Measurements from ENCODE around the gene MBNL2. TPM values are rescaled to one million over a fixed set of nuclear protein-coding genes. Genes with fewer than 3 reads are reported as not detected.
A peak's percentile ranks its signal among the peaks of the same experiment; 100 is the strongest.
"Not testable (repeated sequence)": the region's sequence is repeated elsewhere in the genome, so short reads cannot be mapped to it uniquely, and the experiment has no call there.

MBNL2 gene
- total RNA-seq, 1 experiment from 2014 or later = 17.8 TPM

DNA sequence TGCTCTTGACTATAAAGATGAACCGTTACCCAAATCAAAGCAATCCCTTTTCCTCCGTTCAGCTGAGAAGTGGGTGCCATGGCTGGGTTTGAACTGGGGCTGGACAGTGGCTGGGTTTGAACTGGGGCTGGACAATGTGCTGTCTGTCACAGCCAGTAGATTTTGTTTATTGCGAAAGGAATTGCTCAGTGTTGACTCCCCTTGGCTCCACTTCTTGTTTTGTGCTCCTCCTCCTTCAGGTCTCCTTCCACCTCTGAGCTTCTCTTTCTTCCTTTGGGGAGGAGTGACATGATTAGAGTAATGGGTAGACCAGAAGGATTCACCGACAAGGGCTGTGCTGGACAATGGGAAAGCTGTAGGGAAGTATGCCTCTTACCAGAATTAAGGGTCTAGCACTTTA lies 19.4 kb upstream of the MBNL2 start:
- DNase-seq (no peak), ATAC-seq (no peak)
- H3K27me3 ChIP-seq (ENCODE audit: low read length) = no peaks in the 10 kb centered on the region
- H3K36me3 ChIP-seq (ENCODE audit: low read depth, low read length) = no peaks in the 10 kb centered on the region
- H2AFZ ChIP-seq (ENCODE audit: low read length) = no peak overlapping the region
- intact Hi-C loops (cut with micrococcal nuclease) = no loop called here
- no peak overlapping the region for H3K9ac ChIP-seq (ENCODE audit: low read length)
- no peaks in the 10 kb centered on the region for H3K9me2 ChIP-seq (replicated peaks; ENCODE audit: low read length)
- ChIA-PET CTCF (no interaction called here), POLR2A (ENCODE audit: unreplicated experiment) (no interaction called here)
- no peak overlapping the region for H3K4me2 ChIP-seq (ENCODE audit: low read length)
- no peak overlapping the region for H3K27ac ChIP-seq (ENCODE audit: low read length)
- H3K4me3 ChIP-seq (ENCODE audit: low read length) = no peak overlapping the region
- H3F3A ChIP-seq (ENCODE audit: low read length, unreplicated experiment) = no peaks in the 10 kb centered on the region
- peaks cover 13% of the 10 kb centered on the region for H3K4me1 ChIP-seq (ENCODE audit: insufficient read depth, low read length)
- H3K9me3 ChIP-seq (ENCODE audit: low read length) = no peaks in the 10 kb centered on the region
- no TSS peak for BruUV-seq (replicated peaks)
- no peaks in the 10 kb centered on the region for H4K20me1 ChIP-seq (ENCODE audit: low read length)
- TF ChIP-seq EZH2phosphoT487 (IDR thresholded peaks at IDR 0.05; ENCODE audit: borderline replicate concordance, low read length) = no peak
- no peak for TF ChIP-seq EZH2 (IDR thresholded peaks at IDR 0.05; ENCODE audit: low read length, unreplicated experiment)
- TF ChIP-seq CTCF (conservative IDR thresholded peaks at IDR 0.05; ENCODE audit: low read depth, low read length) = no peak
- no peaks in the 10 kb centered on the region for H3K79me2 ChIP-seq (ENCODE audit: low read length)

GRCh38 chr13:97205465-97205864 lies 16.7 kb upstream of the MBNL2 start:
- peaks cover 13% of the 10 kb centered on the region for H3K4me1 ChIP-seq (ENCODE audit: insufficient read depth, low read length)
- H3K9me2 ChIP-seq (replicated peaks; ENCODE audit: low read length) = no peaks in the 10 kb centered on the region
- H3K9me3 ChIP-seq (ENCODE audit: low read length) = no peaks in the 10 kb centered on the region
- H2AFZ ChIP-seq (ENCODE audit: low read length) = no peak overlapping the region
- no peak for ATAC-seq
- no peak overlapping the region for H3K9ac ChIP-seq (ENCODE audit: low read length)
- TF ChIP-seq EZH2phosphoT487 (IDR thresholded peaks at IDR 0.05; ENCODE audit: borderline replicate concordance, low read length) (no peak), CTCF (conservative IDR thresholded peaks at IDR 0.05; ENCODE audit: low read depth, low read length) (no peak), EZH2 (IDR thresholded peaks at IDR 0.05; ENCODE audit: low read length, unreplicated experiment) (no peak)
- no peaks in the 10 kb centered on the region for H3F3A ChIP-seq (ENCODE audit: low read length, unreplicated experiment)
- intact Hi-C loops (cut with micrococcal nuclease) = no loop called here
- H3K79me2 ChIP-seq (ENCODE audit: low read length) = no peaks in the 10 kb centered on the region
- no peak overlapping the region for H3K4me3 ChIP-seq (ENCODE audit: low read length)
- no peaks in the 10 kb centered on the region for H3K36me3 ChIP-seq (ENCODE audit: low read depth, low read length)
- POLR2A ChIA-PET (ENCODE audit: unreplicated experiment) = no interaction called here
- H3K27me3 ChIP-seq (ENCODE audit: low read length) = no peaks in the 10 kb centered on the region
- H3K4me2 ChIP-seq (ENCODE audit: low read length) = peak overlapping the region; percentile 62; the same call in 1 of the 2 replicates
- BruUV-seq (replicated peaks) = no TSS peak
- CTCF ChIA-PET = no interaction called here
- no peak for DNase-seq
- H4K20me1 ChIP-seq (ENCODE audit: low read length) = no peaks in the 10 kb centered on the region
- H3K27ac ChIP-seq (ENCODE audit: low read length) = no peak overlapping the region

- intact Hi-C loops (cut with micrococcal nuclease) = no loop called here
- CTCF ChIA-PET = interaction anchor here (0.5 kb wide), 1 partner anchor 80 kb away, joined by 5 read pairs; no protein-coding TSS in a partner anchor
- Histone ChIP-seq H3K9me3 (ENCODE audit: low read length) (no peaks in the 10 kb centered on the region), H3K4me2 (ENCODE audit: low read length) (peak overlapping the region; percentile 62), H2AFZ (ENCODE audit: low read length) (no peak overlapping the region), H4K20me1 (ENCODE audit: low read length) (no peaks in the 10 kb centered on the region), H3K36me3 (ENCODE audit: low read depth, low read length) (no peaks in the 10 kb centered on the region), H3K79me2 (ENCODE audit: low read length) (no peaks in the 10 kb centered on the region), H3F3A (ENCODE audit: low read length, unreplicated experiment) (no peaks in the 10 kb centered on the region), H3K4me1 (ENCODE audit: insufficient read depth, low read length) (peaks cover 13% of the 10 kb centered on the region), H3K4me3 (ENCODE audit: low read length) (no peak overlapping the region), H3K9me2 (replicated peaks; ENCODE audit: low read length) (no peaks in the 10 kb centered on the region), H3K27me3 (ENCODE audit: low read length) (no peaks in the 10 kb centered on the region), H3K27ac (ENCODE audit: low read length) (peak overlapping the region; percentile 25), H3K9ac (ENCODE audit: low read length) (no peak overlapping the region)
- ATAC-seq = peak; percentile 94
- peak; percentile 70 for DNase-seq
- no TSS peak for BruUV-seq (replicated peaks)
- TF ChIP-seq EZH2 (IDR thresholded peaks at IDR 0.05; ENCODE audit: low read length, unreplicated experiment) = no peak
- TF ChIP-seq CTCF (conservative IDR thresholded peaks at IDR 0.05; ENCODE audit: low read depth, low read length) = no peak
- no peak for TF ChIP-seq EZH2phosphoT487 (IDR thresholded peaks at IDR 0.05; ENCODE audit: borderline replicate concordance, low read length)
- POLR2A ChIA-PET (ENCODE audit: unreplicated experiment) = no interaction called here
Observed at GRCh38 chr13:97205982-97206381, 16.2 kb upstream of the MBNL2 start.

DNA sequence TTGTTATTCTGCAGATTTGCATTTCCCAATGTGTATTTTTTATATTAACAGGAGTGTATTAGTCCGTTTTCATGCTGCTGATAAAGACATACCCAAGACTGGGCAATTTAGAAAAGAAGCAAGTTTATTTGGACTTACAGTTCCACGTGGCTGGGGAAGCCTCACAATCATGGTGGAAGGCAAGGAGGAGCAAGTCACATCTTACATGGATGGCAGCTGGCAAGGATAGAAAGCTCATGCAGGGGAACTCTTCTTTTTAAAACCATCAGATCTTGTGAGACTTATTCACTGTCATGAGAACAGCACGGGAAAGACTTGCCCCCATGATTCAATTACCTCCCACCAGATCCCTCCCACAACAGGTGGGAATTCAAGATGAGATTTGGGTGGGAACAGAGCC lies 14.9 kb upstream of the MBNL2 start:
- BruUV-seq (replicated peaks); H3K4me2 ChIP-seq (ENCODE audit: low read length); H3K4me3 ChIP-seq (ENCODE audit: low read length); H3K27ac ChIP-seq (ENCODE audit: low read length); H3K79me2 ChIP-seq (ENCODE audit: low read length); H3K36me3 ChIP-seq (ENCODE audit: low read depth, low read length); H3K27me3 ChIP-seq (ENCODE audit: low read length); intact Hi-C loops (cut with micrococcal nuclease); H3K9me3 ChIP-seq (ENCODE audit: low read length); H3K9ac ChIP-seq (ENCODE audit: low read length); H2AFZ ChIP-seq (ENCODE audit: low read length); H3K9me2 ChIP-seq (replicated peaks; ENCODE audit: low read length); POLR2A ChIA-PET (ENCODE audit: unreplicated experiment); H4K20me1 ChIP-seq (ENCODE audit: low read length); CTCF ChIA-PET; H3F3A ChIP-seq (ENCODE audit: low read length, unreplicated experiment); ATAC-seq; DNase-seq: not testable (repeated sequence)
- H3K4me1 ChIP-seq (ENCODE audit: insufficient read depth, low read length) = peaks cover 18% of the 10 kb centered on the region

Data from PC-3 (cell line).